ENCODE results near the gene B9D2.

Gene B9D2

GRCh38 chr19:41307090-41307875 is 56.7 kb downstream of the B9D2 start:
- H3K27ac ChIP-seq (ENCODE audit: extremely low read depth, low read depth, low read length) = peak overlapping the region; percentile 98; the same call in 1 of the 2 replicates
- peaks cover 20% of the 10 kb centered on the region for H3K4me1 ChIP-seq (ENCODE audit: control insufficient read depth, insufficient read depth, low read length)
- no peaks in the 10 kb centered on the region for H3K9me3 ChIP-seq (ENCODE audit: control insufficient read depth, insufficient read depth, low read depth, low read length)
- no peak overlapping the region for H3K4me3 ChIP-seq (ENCODE audit: low read depth, low read length)
- H3K36me3 ChIP-seq (ENCODE audit: control insufficient read depth in 2 of 2, insufficient read depth in 1 of 2, low read length in 2 of 2) = peaks cover 61 to 66% of the 10 kb centered on the region in 2 experiments
- TF ChIP-seq PRDM4 (tag by site-specific recombination; IDR thresholded peaks at IDR 0.05) (peak; percentile 91), ZNF791 (tag by site-specific recombination; IDR thresholded peaks at IDR 0.05) (no peak), ZNF121 (tag by site-specific recombination; IDR thresholded peaks at IDR 0.05) (no peak), ZNF624 (tag by site-specific recombination; IDR thresholded peaks at IDR 0.05) (no peak)
- POLR2A ChIA-PET = interaction anchor here (0.5 to 2.5 kb wide), 2 partner anchors 57 to 103 kb away, joined by 6 to 11 read pairs; partner anchors contain the start of gene B9D2
- CTCF ChIA-PET = interaction anchor here (0.6 to 5.3 kb wide), 18 partner anchors 12 to 671 kb away, joined by 3 to 120 read pairs (median 6); partner anchors contain the start of gene HNRNPUL1

GRCh38 chr19:41305927-41306793 is 57.8 kb downstream of the B9D2 start:
- CTCF ChIA-PET = interaction anchor here (0.6 to 5.3 kb wide), 6 partner anchors 11 to 670 kb away, joined by 3 to 120 read pairs (median 4); partner anchors contain the start of gene CEACAM21
- no peaks in the 10 kb centered on the region for H3K9me3 ChIP-seq (ENCODE audit: control insufficient read depth, insufficient read depth, low read depth, low read length)
- POLR2A ChIA-PET = no interaction called here
- H3K4me3 ChIP-seq (ENCODE audit: low read depth, low read length) = no peak overlapping the region
- H3K4me1 ChIP-seq (ENCODE audit: control insufficient read depth, insufficient read depth, low read length) = peaks cover 14% of the 10 kb centered on the region
- peaks cover 71 to 72% of the 10 kb centered on the region in 2 experiments for H3K36me3 ChIP-seq (ENCODE audit: control insufficient read depth in 2 of 2, insufficient read depth in 1 of 2, low read length in 2 of 2)
- TF ChIP-seq, protein P1, sequence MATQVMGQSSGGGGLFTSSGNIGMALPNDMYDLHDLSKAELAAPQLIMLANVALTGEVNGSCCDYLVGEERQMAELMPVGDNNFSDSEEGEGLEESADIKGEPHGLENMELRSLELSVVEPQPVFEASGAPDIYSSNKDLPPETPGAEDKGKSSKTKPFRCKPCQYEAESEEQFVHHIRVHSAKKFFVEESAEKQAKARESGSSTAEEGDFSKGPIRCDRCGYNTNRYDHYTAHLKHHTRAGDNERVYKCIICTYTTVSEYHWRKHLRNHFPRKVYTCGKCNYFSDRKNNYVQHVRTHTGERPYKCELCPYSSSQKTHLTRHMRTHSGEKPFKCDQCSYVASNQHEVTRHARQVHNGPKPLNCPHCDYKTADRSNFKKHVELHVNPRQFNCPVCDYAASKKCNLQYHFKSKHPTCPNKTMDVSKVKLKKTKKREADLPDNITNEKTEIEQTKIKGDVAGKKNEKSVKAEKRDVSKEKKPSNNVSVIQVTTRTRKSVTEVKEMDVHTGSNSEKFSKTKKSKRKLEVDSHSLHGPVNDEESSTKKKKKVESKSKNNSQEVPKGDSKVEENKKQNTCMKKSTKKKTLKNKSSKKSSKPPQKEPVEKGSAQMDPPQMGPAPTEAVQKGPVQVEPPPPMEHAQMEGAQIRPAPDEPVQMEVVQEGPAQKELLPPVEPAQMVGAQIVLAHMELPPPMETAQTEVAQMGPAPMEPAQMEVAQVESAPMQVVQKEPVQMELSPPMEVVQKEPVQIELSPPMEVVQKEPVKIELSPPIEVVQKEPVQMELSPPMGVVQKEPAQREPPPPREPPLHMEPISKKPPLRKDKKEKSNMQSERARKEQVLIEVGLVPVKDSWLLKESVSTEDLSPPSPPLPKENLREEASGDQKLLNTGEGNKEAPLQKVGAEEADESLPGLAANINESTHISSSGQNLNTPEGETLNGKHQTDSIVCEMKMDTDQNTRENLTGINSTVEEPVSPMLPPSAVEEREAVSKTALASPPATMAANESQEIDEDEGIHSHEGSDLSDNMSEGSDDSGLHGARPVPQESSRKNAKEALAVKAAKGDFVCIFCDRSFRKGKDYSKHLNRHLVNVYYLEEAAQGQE (tag by site-specific recombination; IDR thresholded peaks at IDR 0.05) = peak; percentile 82
- TF ChIP-seq ZIC2 (tag by site-specific recombination; IDR thresholded peaks at IDR 0.05) = no peak
- H3K27ac ChIP-seq (ENCODE audit: extremely low read depth, low read depth, low read length) = peak overlapping the region; percentile 36; the same call in 1 of the 2 replicates

- Histone ChIP-seq H3K36me3 (ENCODE audit: control insufficient read depth in 2 of 2, insufficient read depth in 1 of 2, low read length in 2 of 2) (peaks cover 83 to 85% of the 10 kb centered on the region in 2 experiments), H3K4me1 (ENCODE audit: control insufficient read depth, insufficient read depth, low read length) (peaks cover 11% of the 10 kb centered on the region), H3K9me3 (ENCODE audit: control insufficient read depth, insufficient read depth, low read depth, low read length) (no peaks in the 10 kb centered on the region), H3K4me3 (ENCODE audit: low read depth, low read length) (no peak overlapping the region), H3K27ac (ENCODE audit: extremely low read depth, low read depth, low read length) (no peak overlapping the region)
- ChIA-PET CTCF (interaction anchor here (0.5 to 5.3 kb wide), 6 partner anchors 10 to 642 kb away, joined by 3 to 120 read pairs (median 3); partner anchors contain the start of gene CEACAM21), POLR2A (interaction anchor here (0.5 to 1.4 kb wide), 2 partner anchors 41 to 77 kb away, joined by 3 to 5 read pairs; partner anchors contain the start of gene HNRNPUL1)
- TF ChIP-seq ZNF112 (tag by site-specific recombination; IDR thresholded peaks at IDR 0.05) = no peak
- peak; percentile 95 for TF ChIP-seq SCRT2 (tag by site-specific recombination; IDR thresholded peaks at IDR 0.05)
- peak; percentile 89 for TF ChIP-seq SCRT1 (tag by site-specific recombination; IDR thresholded peaks at IDR 0.05; ENCODE audit: borderline replicate concordance)
Observed at GRCh38 chr19:41304706-41305483, 59.1 kb downstream of the B9D2 start.
